Sigmoid colon (tissue), 7 donors: ENCODE data around the gene ALPK3. TPM values are rescaled to one million over a fixed set of nuclear protein-coding genes. Genes with fewer than 3 reads are reported as not detected.

Experiments
- DNase-seq: peaks from one replicate; pipeline ENCODE4 v3.0.0-alpha.2; 2019
- H3K27ac ChIP-seq, 4 donors: fragments of 200-600 bp; sonication (generic); one replicate each; pipeline ENCODE4 v1.5.1; 2016 to 2019; ENCODE audit warnings: mild to moderate bottlenecking in 1 of 4
- H3K27me3 ChIP-seq, 3 donors: fragments of 200-600 bp; sonication (generic); one replicate each; pipeline ENCODE4 v1.5.1; 2019; ENCODE audit warnings: mild to moderate bottlenecking in 1 of 3
- H3K36me3 ChIP-seq, 4 donors: fragments of 200-600 bp; sonication (generic); one replicate each; pipeline ENCODE4 v1.5.1; 2016 to 2019
- H3K4me1 ChIP-seq, 4 donors: fragments of 200-600 bp; sonication (generic); one replicate each; pipeline ENCODE4 v1.5.1; 2017 to 2019
- H3K4me3 ChIP-seq, 4 donors: fragments of 200-600 bp; sonication (generic); one replicate each; pipeline ENCODE4 v1.5.1; 2017 to 2019; ENCODE audit warnings: mild to moderate bottlenecking in 2 of 4, moderate library complexity in 1 of 4
- H3K9me3 ChIP-seq, 4 donors: fragments of 200-600 bp in 3 of 4; sonication (generic) in 3 of 4; one replicate each; pipeline versions ENCODE4 v1.5.1 to v1.6.1; 2013 to 2019
- CTCF ChIP-seq, 4 experiments: fragments of 450-650 bp in 3 of 4; fragments of 200-600 bp in 1 of 4; IDR thresholded peaks; one replicate each; pipeline ENCODE4 v1.5.1; 2016 to 2019; ENCODE audit warnings: antibody characterized with exemption in 4 of 4, mild to moderate bottlenecking in 3 of 4, moderate library complexity in 2 of 4
- EP300 ChIP-seq, 4 donors: sonication (generic); formaldehyde crosslinking; IDR thresholded peaks; one replicate each; pipeline ENCODE4 v1.6.1; 2017; ENCODE audit warnings: antibody characterized with exemption in 4 of 4
- POLR2A ChIP-seq, 2 donors: fragments of 450-650 bp; IDR thresholded peaks; one replicate each; pipeline ENCODE4 v1.6.1; 2016; ENCODE audit warnings: antibody characterized with exemption in 2 of 2, mild to moderate bottlenecking in 2 of 2, moderate library complexity in 2 of 2
- POLR2AphosphoS5 ChIP-seq, 4 donors: sonication (generic); formaldehyde crosslinking; IDR thresholded peaks; one replicate each; pipeline ENCODE4 v1.6.1; 2017; ENCODE audit warnings: antibody characterized with exemption in 4 of 4
- WGBS, 2 donors: extraction: QIAGEN DNeasy Blood & Tissue Kit; methylation state at CpG; one replicate each; pipeline ENCODE4 v1.1.7; 2013; 5-methylcytosine and 5-hydroxymethylcytosine counted together
- intact Hi-C: fragments of 100-400 bp; cut with DNase I; formaldehyde crosslinking; loops from one replicate; pipeline ENCODE4 v1.15.1; 2023
- polyA plus RNA-seq, 3 donors: library from polyadenylated mRNA; stranded (reverse); fragments of 200-250 nt; gene quantifications; one replicate each; pipeline ENCODE4 v1.2.3, GENCODE V29; 2013
- total RNA-seq, 4 donors: library from RNA; depleted of rRNA; stranded (reverse); fragments of >200 nt; gene quantifications; one replicate each; pipeline ENCODE4 v1.1.0, GENCODE V29; 2016
- donor health status: healthy with polysubstance abuse.
- donor health status: Bipolar disorder and iron deficiency.
- donor health status: healthy.

The ALPK3 gene
- total and polyA plus RNA-seq, 7 donors, result under 0.01 to 41.0 (median 3.9) TPM

GRCh38 chr15:84893607-84894006 is 76.5 kb downstream of the ALPK3 start:
- intact Hi-C loops, result no loop called here
- no peak for DNase-seq
- no peaks in the 10 kb centered on the region for H3K9me3 ChIP-seq
- TF ChIP-seq EP300 (IDR thresholded peaks at IDR 0.05) (no peak), POLR2A (IDR thresholded peaks at IDR 0.05) (no peak)
- no peaks in the 10 kb centered on the region for H3K4me1 ChIP-seq
- WGBS, 2 donors, result 86 to 91% methylated on average over 10 of the region's 10 CpGs
- no peak overlapping the region for H3K4me3 ChIP-seq
- H3K27ac ChIP-seq, result no peak overlapping the region
- no peaks in the 10 kb centered on the region for H3K36me3 ChIP-seq
- H3K27me3 ChIP-seq, result peaks cover 0 to 5% (median 0%) of the 10 kb centered on the region in 3 donors

- no peak for DNase-seq
- intact Hi-C loops, result no loop called here
- no peaks in the 10 kb centered on the region for H3K36me3 ChIP-seq
- no peaks in the 10 kb centered on the region for H3K9me3 ChIP-seq
- no peak overlapping the region for H3K4me3 ChIP-seq
- H3K27ac ChIP-seq, result no peak overlapping the region
- H3K4me1 ChIP-seq, result no peaks in the 10 kb centered on the region
- TF ChIP-seq POLR2AphosphoS5 (IDR thresholded peaks at IDR 0.05), result no peak
- no peak for TF ChIP-seq EP300 (IDR thresholded peaks at IDR 0.05)
- 82 to 87% methylated on average over 12 of the region's 12 CpGs for WGBS, 2 donors
- H3K27me3 ChIP-seq, result no peaks in the 10 kb centered on the region
Measured at GRCh38 chr15:84894736-84895425, 77.7 kb downstream of the ALPK3 start.

GRCh38 chr15:84898761-84899160 is 81.6 kb downstream of the ALPK3 start:
- Histone ChIP-seq H3K4me1 (peaks cover 0 to 3% (median under 1%) of the 10 kb centered on the region in 4 donors), H3K4me3 (no peak overlapping the region), H3K9me3 (no peaks in the 10 kb centered on the region), H3K36me3 (no peaks in the 10 kb centered on the region), H3K27me3 (no peaks in the 10 kb centered on the region), H3K27ac (no peak overlapping the region)
- 72 to 76% methylated on average over 4 of the region's 4 CpGs for WGBS, 2 donors
- intact Hi-C loops, result no loop called here
- no peak for TF ChIP-seq POLR2AphosphoS5 (IDR thresholded peaks at IDR 0.05)
- TF ChIP-seq POLR2A (IDR thresholded peaks at IDR 0.05), result no peak
- no peak for TF ChIP-seq CTCF (IDR thresholded peaks at IDR 0.05)
- no peak for TF ChIP-seq EP300 (IDR thresholded peaks at IDR 0.05)
- DNase-seq, result no peak

- Histone ChIP-seq H3K27me3 (no peaks in the 10 kb centered on the region), H3K27ac (no peak overlapping the region), H3K4me1 (peaks cover 0 to 13% (median 5%) of the 10 kb centered on the region in 4 donors), H3K4me3 (no peak overlapping the region), H3K9me3 (no peaks in the 10 kb centered on the region), H3K36me3 (no peaks in the 10 kb centered on the region)
- WGBS, 2 donors, result 87 to 94% methylated on average over 7 of the region's 7 CpGs
- intact Hi-C loops, result no loop called here
- DNase-seq, result no peak
- TF ChIP-seq POLR2AphosphoS5 (IDR thresholded peaks at IDR 0.05) (no peak), CTCF (IDR thresholded peaks at IDR 0.05) (no peak), EP300 (IDR thresholded peaks at IDR 0.05) (no peak), POLR2A (IDR thresholded peaks at IDR 0.05) (no peak)
Measured at GRCh38 chr15:84899750-84900149, 82.6 kb downstream of the ALPK3 start.

GRCh38 chr15:84901540-84901939 is 84.4 kb downstream of the ALPK3 start:
- Histone ChIP-seq H3K4me3 (no peak overlapping the region), H3K36me3 (no peaks in the 10 kb centered on the region), H3K27ac (no peak overlapping the region), H3K9me3 (no peaks in the 10 kb centered on the region), H3K4me1 (peaks cover 0 to 19% (median 9%) of the 10 kb centered on the region in 4 donors), H3K27me3 (no peaks in the 10 kb centered on the region)
- intact Hi-C loops, result no loop called here
- DNase-seq, result no peak
- TF ChIP-seq CTCF (IDR thresholded peaks at IDR 0.05), result no peak
- TF ChIP-seq POLR2A (IDR thresholded peaks at IDR 0.05), result no peak
- no peak for TF ChIP-seq POLR2AphosphoS5 (IDR thresholded peaks at IDR 0.05)
- TF ChIP-seq EP300 (IDR thresholded peaks at IDR 0.05), result no peak
- 75 to 93% methylated on average over 2 of the region's 2 CpGs for WGBS, 2 donors

- no peak for DNase-seq
- H3K4me1 ChIP-seq, result peaks cover 0 to 19% (median 9%) of the 10 kb centered on the region in 4 donors
- no peaks in the 10 kb centered on the region for H3K9me3 ChIP-seq
- H3K36me3 ChIP-seq, result no peaks in the 10 kb centered on the region
- TF ChIP-seq EP300 (IDR thresholded peaks at IDR 0.05), result no peak
- TF ChIP-seq POLR2AphosphoS5 (IDR thresholded peaks at IDR 0.05), result no peak
- no peak for TF ChIP-seq POLR2A (IDR thresholded peaks at IDR 0.05)
- no peak for TF ChIP-seq CTCF (IDR thresholded peaks at IDR 0.05)
- intact Hi-C loops, result no loop called here
- H3K27ac ChIP-seq, result peak overlapping the region in 2 of 4 donors; percentile 17 to 48
- 86 to 88% methylated on average over 2 of the region's 2 CpGs for WGBS, 2 donors
- no peaks in the 10 kb centered on the region for H3K27me3 ChIP-seq
- H3K4me3 ChIP-seq, result no peak overlapping the region
Measured at GRCh38 chr15:84903751-84904150, 86.6 kb downstream of the ALPK3 start.
